ENCODE results near the gene CPZ.

Gene CPZ

GRCh38 chr4:8592366-8593263 lies at the start of gene CPZ:
Gene CPZ, plus strand, starts transcription at chr4:8592765. Its CDS starts 69 bp downstream, at chr4:8592834.
- H3K9me3 ChIP-seq (ENCODE audit: control insufficient read depth, low read length): no peaks in the 10 kb centered on the region
- H3K27me3 ChIP-seq (ENCODE audit: control insufficient read depth, insufficient read depth, low read length): peaks cover 42% of the 10 kb centered on the region
- no peak within 1 kb of the TSS for H3K9ac ChIP-seq (ENCODE audit: low read length)
- no peaks in the 10 kb centered on the region for H3K36me3 ChIP-seq (ENCODE audit: control insufficient read depth, insufficient read depth, low read length)
- H3K4me1 ChIP-seq (ENCODE audit: control insufficient read depth, insufficient read depth, low read length): no peaks in the 10 kb centered on the region
- H3K4me3 ChIP-seq (ENCODE audit: low read length): no peak within 1 kb of the TSS

GRCh38 chr4:8542776-8543525 lies 49.6 kb upstream of the CPZ start:
- no peak overlapping the region for H3K4me3 ChIP-seq (ENCODE audit: low read length)
- H3K27me3 ChIP-seq (ENCODE audit: control insufficient read depth, insufficient read depth, low read length): no peaks in the 10 kb centered on the region
- no peaks in the 10 kb centered on the region for H3K36me3 ChIP-seq (ENCODE audit: control insufficient read depth, insufficient read depth, low read length)
- no peaks in the 10 kb centered on the region for H3K9me3 ChIP-seq (ENCODE audit: control insufficient read depth, low read length)
- H3K9ac ChIP-seq (ENCODE audit: low read length): no peak overlapping the region
- peaks cover 30% of the 10 kb centered on the region for H3K4me1 ChIP-seq (ENCODE audit: control insufficient read depth, insufficient read depth, low read length)

- no peaks in the 10 kb centered on the region for H3K27me3 ChIP-seq (ENCODE audit: control insufficient read depth, insufficient read depth, low read length)
- no peak overlapping the region for H3K4me3 ChIP-seq (ENCODE audit: low read length)
- H3K9me3 ChIP-seq (ENCODE audit: control insufficient read depth, low read length): no peaks in the 10 kb centered on the region
- H3K36me3 ChIP-seq (ENCODE audit: control insufficient read depth, insufficient read depth, low read length): no peaks in the 10 kb centered on the region
- H3K9ac ChIP-seq (ENCODE audit: low read length): no peak overlapping the region
- H3K4me1 ChIP-seq (ENCODE audit: control insufficient read depth, insufficient read depth, low read length): peaks cover 24% of the 10 kb centered on the region
Measured at GRCh38 chr4:8543623-8544022, 48.9 kb upstream of the CPZ start.

GRCh38 chr4:8544282-8544681 lies 48.3 kb upstream of the CPZ start:
- no peak overlapping the region for H3K4me3 ChIP-seq (ENCODE audit: low read length)
- H3K9me3 ChIP-seq (ENCODE audit: control insufficient read depth, low read length): no peaks in the 10 kb centered on the region
- no peak overlapping the region for H3K9ac ChIP-seq (ENCODE audit: low read length)
- no peaks in the 10 kb centered on the region for H3K36me3 ChIP-seq (ENCODE audit: control insufficient read depth, insufficient read depth, low read length)
- peaks cover 28% of the 10 kb centered on the region for H3K4me1 ChIP-seq (ENCODE audit: control insufficient read depth, insufficient read depth, low read length)
- H3K27me3 ChIP-seq (ENCODE audit: control insufficient read depth, insufficient read depth, low read length): no peaks in the 10 kb centered on the region

- Histone ChIP-seq H3K9me3 (ENCODE audit: control insufficient read depth, low read length) (no peaks in the 10 kb centered on the region), H3K9ac (ENCODE audit: low read length) (no peak overlapping the region), H3K27me3 (ENCODE audit: control insufficient read depth, insufficient read depth, low read length) (no peaks in the 10 kb centered on the region), H3K4me3 (ENCODE audit: low read length) (no peak overlapping the region), H3K36me3 (ENCODE audit: control insufficient read depth, insufficient read depth, low read length) (no peaks in the 10 kb centered on the region), H3K4me1 (ENCODE audit: control insufficient read depth, insufficient read depth, low read length) (peaks cover 28% of the 10 kb centered on the region)
Measured at GRCh38 chr4:8544741-8545438, 47.7 kb upstream of the CPZ start.

GRCh38 chr4:8545439-8545765 lies 47.2 kb upstream of the CPZ start:
- Histone ChIP-seq H3K27me3 (ENCODE audit: control insufficient read depth, insufficient read depth, low read length) (no peaks in the 10 kb centered on the region), H3K36me3 (ENCODE audit: control insufficient read depth, insufficient read depth, low read length) (no peaks in the 10 kb centered on the region), H3K9me3 (ENCODE audit: control insufficient read depth, low read length) (no peaks in the 10 kb centered on the region), H3K4me1 (ENCODE audit: control insufficient read depth, insufficient read depth, low read length) (peaks cover 28% of the 10 kb centered on the region), H3K4me3 (ENCODE audit: low read length) (no peak overlapping the region), H3K9ac (ENCODE audit: low read length) (no peak overlapping the region)

- Histone ChIP-seq H3K9me3 (ENCODE audit: control insufficient read depth, low read length) (no peaks in the 10 kb centered on the region), H3K27me3 (ENCODE audit: control insufficient read depth, insufficient read depth, low read length) (no peaks in the 10 kb centered on the region), H3K4me1 (ENCODE audit: control insufficient read depth, insufficient read depth, low read length) (peaks cover 28% of the 10 kb centered on the region), H3K4me3 (ENCODE audit: low read length) (no peak overlapping the region), H3K36me3 (ENCODE audit: control insufficient read depth, insufficient read depth, low read length) (no peaks in the 10 kb centered on the region), H3K9ac (ENCODE audit: low read length) (no peak overlapping the region)
Measured at GRCh38 chr4:8546766-8547107, 45.8 kb upstream of the CPZ start.

GRCh38 chr4:8547108-8547911 lies 45.3 kb upstream of the CPZ start:
- peaks cover 28% of the 10 kb centered on the region for H3K4me1 ChIP-seq (ENCODE audit: control insufficient read depth, insufficient read depth, low read length)
- no peak overlapping the region for H3K4me3 ChIP-seq (ENCODE audit: low read length)
- H3K27me3 ChIP-seq (ENCODE audit: control insufficient read depth, insufficient read depth, low read length): no peaks in the 10 kb centered on the region
- no peaks in the 10 kb centered on the region for H3K36me3 ChIP-seq (ENCODE audit: control insufficient read depth, insufficient read depth, low read length)
- H3K9ac ChIP-seq (ENCODE audit: low read length): no peak overlapping the region
- no peaks in the 10 kb centered on the region for H3K9me3 ChIP-seq (ENCODE audit: control insufficient read depth, low read length)

- Histone ChIP-seq H3K36me3 (ENCODE audit: control insufficient read depth, insufficient read depth, low read length) (no peaks in the 10 kb centered on the region), H3K9ac (ENCODE audit: low read length) (no peak overlapping the region), H3K4me3 (ENCODE audit: low read length) (no peak overlapping the region), H3K9me3 (ENCODE audit: control insufficient read depth, low read length) (no peaks in the 10 kb centered on the region), H3K4me1 (ENCODE audit: control insufficient read depth, insufficient read depth, low read length) (peaks cover 28% of the 10 kb centered on the region), H3K27me3 (ENCODE audit: control insufficient read depth, insufficient read depth, low read length) (no peaks in the 10 kb centered on the region)
Measured at GRCh38 chr4:8547912-8548730, 44.4 kb upstream of the CPZ start.

- Histone ChIP-seq H3K4me3 (ENCODE audit: low read length) (no peak overlapping the region), H3K36me3 (ENCODE audit: control insufficient read depth, insufficient read depth, low read length) (no peaks in the 10 kb centered on the region), H3K9ac (ENCODE audit: low read length) (no peak overlapping the region), H3K27me3 (ENCODE audit: control insufficient read depth, insufficient read depth, low read length) (no peaks in the 10 kb centered on the region), H3K4me1 (ENCODE audit: control insufficient read depth, insufficient read depth, low read length) (peaks cover 28% of the 10 kb centered on the region), H3K9me3 (ENCODE audit: control insufficient read depth, low read length) (no peaks in the 10 kb centered on the region)
Measured at GRCh38 chr4:8548731-8549351, 43.7 kb upstream of the CPZ start.

Measured in mucosa of stomach (tissue), 1 donor.